HG03442 (cell line): ENCODE measurements around the gene DHX38.

Experiments
- ATAC-seq: cut with Tn5 transposase; IDR thresholded peaks from one replicate; pipeline ENCODE4 v1.9.1; 2021; ENCODE audit warnings: mild to moderate bottlenecking, moderate library complexity; ENCODE audit not compliant: unreplicated experiment

DHX38 gene

DNA sequence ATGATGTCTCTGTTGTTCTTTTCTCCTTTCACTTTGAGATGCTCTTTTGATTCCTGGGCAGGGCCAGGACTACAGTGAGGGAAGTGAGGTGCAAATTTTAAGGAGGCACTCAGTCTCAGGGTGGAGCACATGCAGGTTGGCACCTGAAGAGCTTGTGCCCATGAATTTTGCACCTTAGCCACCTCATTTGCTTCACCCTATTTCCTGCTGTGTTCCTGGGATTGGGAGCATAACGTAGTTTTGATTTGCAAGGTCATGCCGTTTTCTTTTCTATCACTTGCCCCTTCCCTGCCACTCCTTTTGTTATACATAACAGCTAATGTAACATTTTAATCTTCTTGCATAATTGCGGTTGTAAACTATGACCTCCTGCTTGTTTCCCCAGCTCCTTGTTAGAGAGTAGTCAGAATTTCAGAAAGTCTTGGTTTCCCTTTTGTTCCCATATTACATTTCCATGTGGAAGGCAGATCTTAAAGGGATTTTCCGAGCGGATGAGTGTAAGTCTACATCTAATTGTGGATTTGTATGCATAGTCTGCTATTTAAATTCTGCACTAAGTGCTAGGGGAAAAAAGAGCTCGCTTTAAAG is 68.6 kb downstream of the DHX38 start:
- no peak for ATAC-seq
